ENCODE results near the gene RCC2.

Gene RCC2

GRCh38 chr1:17441993-17442357, 2.5 kb upstream of the RCC2 start:
- no peak for FAIRE-seq

GRCh38 chr1:17441265-17441992, 2.0 kb upstream of the RCC2 start:
- no peak for FAIRE-seq

GRCh38 chr1:17440827-17441168, 1.3 kb upstream of the RCC2 start:
- FAIRE-seq = no peak

DNA sequence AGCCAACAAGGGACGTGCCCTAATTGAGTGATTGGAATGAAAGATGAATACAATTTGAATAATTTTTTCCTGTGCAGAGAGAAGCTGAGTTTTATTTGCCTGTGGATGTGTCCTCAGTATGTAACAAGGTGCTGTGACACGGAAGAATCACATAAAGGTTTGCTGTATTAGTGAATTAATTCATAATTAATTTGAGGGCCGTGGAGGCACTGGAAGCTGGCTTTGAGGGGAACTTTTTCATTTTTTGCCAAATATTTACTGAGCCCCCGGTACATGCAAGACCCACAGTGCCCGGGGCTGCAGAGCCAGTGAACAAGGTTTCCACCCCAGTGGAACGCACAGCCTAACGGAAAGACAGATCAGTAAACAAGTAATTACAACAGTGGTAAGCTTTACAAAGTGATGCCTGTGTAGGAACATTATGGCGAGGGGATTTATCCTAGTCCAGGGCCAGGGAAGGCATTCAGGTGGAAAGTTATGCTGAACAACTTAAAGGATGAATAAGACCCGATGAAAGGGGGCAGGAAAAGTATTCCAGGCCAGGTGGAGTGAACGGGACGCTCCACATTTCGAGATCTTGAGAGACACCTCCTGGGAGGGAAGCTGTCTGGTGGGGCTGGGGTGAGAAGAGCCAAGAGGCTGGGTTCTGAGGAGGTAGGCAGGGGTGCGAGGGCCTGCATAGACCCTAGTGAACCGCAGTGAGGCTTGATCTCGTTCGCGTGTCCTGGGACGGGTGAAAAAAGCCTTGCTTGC, 773 bp upstream of the RCC2 start:
- FAIRE-seq = no peak

GRCh38 chr1:17438318-17439249, 893 bp downstream of the RCC2 start:
- no peak for FAIRE-seq

GRCh38 chr1:17437580-17438317, 1.7 kb downstream of the RCC2 start:
- no peak for FAIRE-seq

- no peak for FAIRE-seq
Observed at GRCh38 chr1:17437260-17437579, 2.3 kb downstream of the RCC2 start.

DNA sequence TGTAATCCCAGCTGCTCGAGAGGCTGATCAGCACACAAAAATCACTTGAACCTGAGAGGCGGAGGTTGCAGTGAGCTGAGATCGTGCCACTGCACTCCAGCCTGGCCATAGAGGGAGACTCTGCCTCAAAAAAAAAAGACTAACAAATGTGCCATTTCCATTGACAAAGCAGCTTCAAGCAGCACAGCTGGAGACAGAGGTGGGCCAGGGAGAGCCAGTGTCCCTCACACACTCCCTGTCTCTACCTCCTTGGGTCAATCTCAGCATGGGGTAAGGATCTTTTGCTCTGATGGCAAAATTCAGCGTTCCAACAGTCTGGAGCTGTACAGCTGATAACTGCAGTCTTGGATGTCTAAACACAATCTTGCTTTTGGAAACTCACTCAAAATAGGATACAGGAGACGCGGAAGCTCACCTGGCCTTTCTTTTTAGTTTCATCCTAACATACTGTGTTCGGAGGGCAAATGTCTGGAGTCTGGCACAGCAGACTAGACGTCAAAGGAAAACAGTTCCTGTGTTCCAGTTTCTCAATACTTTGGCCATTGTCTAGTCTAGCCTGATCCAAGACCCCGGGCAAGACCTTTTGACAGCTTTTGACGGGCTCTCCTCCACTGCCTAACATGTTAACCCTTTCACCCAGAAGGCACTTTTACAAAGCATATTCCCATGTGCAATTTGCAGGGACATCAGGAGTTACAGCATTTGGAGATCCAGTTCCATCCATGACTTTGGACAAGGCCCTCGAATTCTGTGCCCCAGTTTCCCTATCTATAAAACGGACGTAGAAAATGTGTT, 2.9 kb downstream of the RCC2 start:
- FAIRE-seq = no peak

- FAIRE-seq = no peak
Observed at GRCh38 chr1:17434601-17435000, 4.9 kb downstream of the RCC2 start.

- FAIRE-seq = no peak
Observed at GRCh38 chr1:17434016-17434415, 5.5 kb downstream of the RCC2 start.

GRCh38 chr1:17433261-17433660, 6.2 kb downstream of the RCC2 start:
- FAIRE-seq = no peak

DNA sequence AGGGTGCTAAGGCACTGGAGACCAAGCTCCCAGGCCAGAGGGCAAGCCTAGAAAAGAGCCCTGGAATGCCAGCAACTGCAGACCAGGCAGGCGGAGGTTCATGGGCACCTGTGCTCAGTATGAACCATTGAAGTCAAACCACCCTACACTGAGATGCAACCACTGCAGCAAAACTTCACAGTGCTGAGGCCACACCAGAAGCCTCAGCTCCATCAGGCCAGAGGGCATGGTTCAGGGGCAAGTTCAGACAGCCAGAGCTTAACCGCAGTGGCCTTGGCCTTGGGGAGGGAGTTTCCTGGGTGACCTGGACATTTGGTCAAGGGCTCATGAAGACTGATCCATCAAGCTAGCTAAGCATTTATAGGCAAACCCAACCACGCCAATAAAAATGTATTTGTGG, 7.1 kb downstream of the RCC2 start:
- FAIRE-seq = no peak

DNA sequence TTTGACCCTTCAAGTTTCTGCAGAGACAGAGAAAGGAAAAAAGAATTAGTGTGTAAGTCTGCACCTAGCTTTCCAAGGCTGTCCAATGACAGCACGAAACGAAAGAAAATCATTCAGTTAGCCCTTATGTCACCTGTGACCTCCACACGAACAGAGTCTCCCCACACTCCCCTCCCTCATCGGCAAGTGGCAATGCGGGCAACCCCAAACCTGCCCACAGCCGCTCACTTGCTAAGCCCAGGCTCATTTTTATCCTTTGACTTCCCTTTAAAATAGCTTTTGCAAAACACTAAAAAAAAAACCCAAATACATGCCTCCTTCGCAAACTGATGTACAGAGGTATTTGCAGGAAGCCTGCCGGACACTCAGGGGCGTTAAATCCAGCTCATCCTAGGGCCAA, 10.3 kb downstream of the RCC2 start:
- no peak for FAIRE-seq

- no peak for FAIRE-seq
Observed at GRCh38 chr1:17427696-17428660, 11.5 kb downstream of the RCC2 start.

GRCh38 chr1:17425806-17426600, 13.5 kb downstream of the RCC2 start:
- FAIRE-seq = no peak

DNA sequence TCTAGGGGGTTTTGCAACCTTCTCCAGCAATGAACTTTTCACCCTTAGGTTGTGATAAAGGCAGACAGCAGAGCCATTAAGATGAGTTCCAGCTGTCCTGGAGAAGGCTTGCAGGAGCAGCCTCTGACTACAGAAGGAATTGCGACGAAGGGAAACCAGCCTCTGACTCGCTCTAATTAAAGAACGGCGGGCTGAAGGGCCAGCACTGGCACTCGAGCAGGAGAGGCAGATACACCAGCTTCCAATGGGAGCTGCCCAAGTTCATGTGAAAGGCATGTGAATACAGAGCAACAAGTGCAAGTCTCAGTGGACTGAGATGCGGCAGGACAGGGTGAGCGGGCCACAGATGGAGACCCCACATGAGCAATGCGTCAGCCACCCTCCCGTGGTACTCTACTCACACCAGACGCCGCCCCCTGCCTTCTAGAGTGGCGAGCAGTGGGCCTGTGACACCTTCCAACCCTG, 15.7 kb downstream of the RCC2 start:
- FAIRE-seq = no peak

DNA sequence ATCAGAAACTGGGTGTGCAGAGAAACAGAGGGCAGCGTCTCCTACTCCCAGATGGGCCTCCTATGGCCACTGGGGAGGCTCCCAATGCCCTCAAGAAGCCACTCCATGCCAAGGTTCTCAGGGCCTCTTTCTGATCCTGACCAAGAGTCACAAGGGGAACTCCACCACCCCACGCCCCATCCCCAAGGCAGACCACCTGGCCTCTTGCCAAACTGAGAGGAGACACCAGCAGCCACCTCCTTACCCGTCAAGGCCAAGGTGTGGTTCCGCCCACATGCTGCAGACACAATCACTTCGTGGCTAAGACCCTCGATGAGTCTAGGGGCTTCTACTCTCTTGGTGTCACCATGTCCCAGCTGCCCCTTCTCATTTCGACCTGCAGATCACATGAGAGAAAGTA, 17.0 kb downstream of the RCC2 start:
- FAIRE-seq = no peak

- FAIRE-seq = no peak
Observed at GRCh38 chr1:17420391-17420918, 19.0 kb downstream of the RCC2 start.

DNA sequence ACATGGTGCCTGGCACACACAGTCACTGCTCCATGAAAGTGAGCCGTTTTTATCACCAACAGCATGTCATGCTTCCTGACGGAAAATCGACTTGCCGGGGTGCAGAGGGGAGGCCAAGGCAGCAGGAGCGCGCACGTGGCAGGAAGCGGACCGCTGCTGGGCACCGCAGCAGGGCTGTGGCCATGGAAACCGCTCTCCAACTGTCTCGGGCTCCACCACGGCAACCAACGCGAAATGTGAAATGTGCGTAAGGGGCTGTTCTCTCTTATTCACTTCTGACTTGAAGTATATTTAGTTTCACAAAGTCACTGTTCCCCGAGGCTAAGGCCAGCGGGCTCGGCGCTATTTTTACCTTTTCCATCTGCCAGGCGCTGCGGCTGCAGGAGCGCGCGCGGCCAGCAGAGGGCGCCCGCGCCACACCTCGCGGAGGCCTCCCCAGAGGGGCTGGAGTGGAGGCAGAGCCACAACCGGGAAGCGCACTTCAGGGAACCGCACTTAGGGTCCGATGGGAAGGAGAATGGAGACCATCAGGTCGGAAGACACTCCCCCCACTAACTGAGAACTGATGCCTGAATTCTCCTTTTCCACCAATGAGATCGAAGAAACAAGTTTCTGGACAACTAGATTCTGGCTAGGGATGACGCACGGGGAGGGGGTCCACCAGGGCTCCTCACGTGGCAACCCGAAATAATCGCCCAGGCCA, 19.7 kb downstream of the RCC2 start:
- no peak for FAIRE-seq
